Activated CD4-positive, alpha-beta memory T cell treated with anti-CD3 and anti-CD28 coated beads, Interleukin-2, amount 10 ng/mL, durations not matched to agents 7 days and 5 days (primary cell): ENCODE data around the gene SH3YL1. TPM values are rescaled to one million over a fixed set of nuclear protein-coding genes. Genes with fewer than 3 reads are reported as not detected.

Experiments used
- CTCF ChIA-PET: fragments of 350-600 bp; sonication (Branson Sonifier 250); formaldehyde crosslinking; loops from one replicate; lab custom pipeline; 2021; ENCODE audit warnings: antibody characterized with exemption, inconsistent platforms; lab: Charles Lee
- POLR2A ChIA-PET: fragments of 350-600 bp; sonication (Branson Sonifier 250); formaldehyde crosslinking; loops from one replicate; lab custom pipeline; 2021; ENCODE audit warnings: antibody characterized with exemption; lab: Charles Lee
- DNase-seq: peaks from one replicate; pipeline ENCODE4 v3.0.0-alpha.2; 2020
- H3K27ac Mint-ChIP-seq: one replicate; pipeline ENCODE4 v1.8.0; 2021; ENCODE audit warnings: mild to moderate bottlenecking, mixed read lengths
- H3K27me3 Mint-ChIP-seq: one replicate; pipeline ENCODE4 v1.8.0; 2021; ENCODE audit warnings: mixed read lengths
- H3K36me3 Mint-ChIP-seq: one replicate; pipeline ENCODE4 v1.8.0; 2021; ENCODE audit warnings: low read depth, mixed read lengths
- H3K4me1 Mint-ChIP-seq: one replicate; pipeline ENCODE4 v1.8.0; 2021; ENCODE audit warnings: mixed read lengths
- H3K4me3 Mint-ChIP-seq: one replicate; pipeline ENCODE4 v1.8.0; 2021; ENCODE audit warnings: mild to moderate bottlenecking, mixed read lengths
- H3K9me3 Mint-ChIP-seq: one replicate; pipeline ENCODE4 v1.8.0; 2021; ENCODE audit warnings: mixed read lengths
- total RNA-seq, 2 experiments: library from RNA; stranded (reverse); gene quantifications; one replicate each; pipeline ENCODE4 v1.2.3, GENCODE V29; 2021

The SH3YL1 gene
- total RNA-seq, 2 experiments from 2014 or later, result 15.8 to 18.0 TPM

- H3K9me3 Mint-ChIP-seq, result no peaks in the 10 kb centered on the region
- POLR2A ChIA-PET, result no interaction called here
- H3K27ac Mint-ChIP-seq, result no peak overlapping the region
- DNase-seq, result no peak
- CTCF ChIA-PET, result no interaction called here
- H3K27me3 Mint-ChIP-seq, result peaks cover 41% of the 10 kb centered on the region
- no peaks in the 10 kb centered on the region for H3K36me3 Mint-ChIP-seq
- no peak overlapping the region for H3K4me3 Mint-ChIP-seq
- peaks cover 5% of the 10 kb centered on the region for H3K4me1 Mint-ChIP-seq
Measured at GRCh38 chr2:287471-287885, 23.6 kb upstream of the SH3YL1 start.

GRCh38 chr2:286774-287392 lies 23.1 kb upstream of the SH3YL1 start:
- H3K9me3 Mint-ChIP-seq, result no peaks in the 10 kb centered on the region
- peaks cover 38% of the 10 kb centered on the region for H3K27me3 Mint-ChIP-seq
- CTCF ChIA-PET, result interaction anchor here (1.0 kb wide), 1 partner anchor 49 kb away, joined by 3 read pairs; no protein-coding TSS in a partner anchor
- peaks cover 5% of the 10 kb centered on the region for H3K4me1 Mint-ChIP-seq
- no peaks in the 10 kb centered on the region for H3K36me3 Mint-ChIP-seq
- H3K4me3 Mint-ChIP-seq, result peak overlapping the region; percentile 13
- no peak for DNase-seq
- POLR2A ChIA-PET, result no interaction called here
- H3K27ac Mint-ChIP-seq, result no peak overlapping the region

DNA sequence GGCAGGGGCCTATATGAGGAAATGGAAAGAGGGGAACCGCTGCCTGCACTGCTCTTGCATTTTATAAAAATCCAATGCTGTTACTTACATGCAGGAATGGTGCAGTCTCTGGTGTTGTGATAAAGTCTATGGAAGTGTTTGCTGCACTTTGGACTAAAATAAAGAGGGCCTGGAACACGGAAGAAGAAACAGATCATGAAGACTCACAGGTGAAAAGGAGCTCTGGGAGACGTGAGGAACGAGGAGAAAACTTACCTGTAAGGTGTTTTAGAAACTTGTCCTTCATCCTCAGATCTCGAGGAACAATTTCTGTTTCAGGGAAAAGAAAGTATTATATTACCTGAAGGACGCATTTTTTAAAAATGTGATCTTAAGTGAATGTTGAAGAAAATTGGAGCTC lies 22.2 kb upstream of the SH3YL1 start:
- Mint-ChIP-seq H3K4me1 (peaks cover 5% of the 10 kb centered on the region), H3K9me3 (no peaks in the 10 kb centered on the region), H3K36me3 (peaks cover 4% of the 10 kb centered on the region), H3K4me3 (no peak overlapping the region), H3K27ac (no peak overlapping the region), H3K27me3 (peaks cover 35% of the 10 kb centered on the region)
- ChIA-PET CTCF (interaction anchor here (1.0 kb wide), 1 partner anchor 48 kb away, joined by 3 read pairs; no protein-coding TSS in a partner anchor), POLR2A (no interaction called here)
- no peak for DNase-seq

- H3K9me3 Mint-ChIP-seq, result no peaks in the 10 kb centered on the region
- no peak overlapping the region for H3K27ac Mint-ChIP-seq
- peaks cover 5% of the 10 kb centered on the region for H3K4me1 Mint-ChIP-seq
- H3K27me3 Mint-ChIP-seq, result peaks cover 30% of the 10 kb centered on the region
- ChIA-PET CTCF (interaction anchor here (1.0 kb wide), 1 partner anchor 48 kb away, joined by 3 read pairs; no protein-coding TSS in a partner anchor), POLR2A (no interaction called here)
- H3K36me3 Mint-ChIP-seq, result peaks cover 9% of the 10 kb centered on the region
- no peak overlapping the region for H3K4me3 Mint-ChIP-seq
- no peak for DNase-seq
Measured at GRCh38 chr2:285531-285930, 21.7 kb upstream of the SH3YL1 start.

DNA sequence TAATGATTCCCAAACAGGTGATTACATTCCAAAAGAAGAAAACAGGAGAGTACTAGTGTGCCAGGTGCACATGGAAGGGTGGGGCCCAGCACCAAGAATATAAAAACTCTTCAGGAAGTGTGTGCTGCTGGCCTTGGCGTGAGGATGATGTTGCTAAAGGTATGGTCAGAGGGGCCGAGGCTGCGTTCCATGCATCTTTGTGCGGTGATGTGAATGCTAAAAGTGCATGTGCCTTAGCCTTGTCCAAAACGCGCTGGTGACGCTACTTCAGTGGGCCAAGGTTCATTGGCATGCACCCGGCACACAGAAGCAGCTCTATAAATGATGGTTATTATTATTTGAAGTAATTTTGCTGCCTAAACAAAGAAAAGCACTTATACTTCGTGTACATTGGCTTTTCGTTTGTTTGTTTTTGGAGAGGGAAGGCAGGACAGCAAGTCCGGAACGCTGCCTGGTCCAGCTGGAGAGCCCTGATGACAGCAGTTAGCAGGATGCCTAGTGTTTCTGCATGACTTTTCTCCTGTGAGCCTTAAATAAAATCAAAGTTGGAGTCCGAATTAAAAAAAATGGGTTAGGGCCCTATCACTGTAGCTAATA lies 21.2 kb upstream of the SH3YL1 start:
- no peak for DNase-seq
- Mint-ChIP-seq H3K27ac (no peak overlapping the region), H3K9me3 (no peaks in the 10 kb centered on the region), H3K4me1 (peaks cover 4% of the 10 kb centered on the region), H3K36me3 (peaks cover 12% of the 10 kb centered on the region), H3K4me3 (no peak overlapping the region), H3K27me3 (peaks cover 26% of the 10 kb centered on the region)
- ChIA-PET POLR2A (no interaction called here), CTCF (no interaction called here)

DNA sequence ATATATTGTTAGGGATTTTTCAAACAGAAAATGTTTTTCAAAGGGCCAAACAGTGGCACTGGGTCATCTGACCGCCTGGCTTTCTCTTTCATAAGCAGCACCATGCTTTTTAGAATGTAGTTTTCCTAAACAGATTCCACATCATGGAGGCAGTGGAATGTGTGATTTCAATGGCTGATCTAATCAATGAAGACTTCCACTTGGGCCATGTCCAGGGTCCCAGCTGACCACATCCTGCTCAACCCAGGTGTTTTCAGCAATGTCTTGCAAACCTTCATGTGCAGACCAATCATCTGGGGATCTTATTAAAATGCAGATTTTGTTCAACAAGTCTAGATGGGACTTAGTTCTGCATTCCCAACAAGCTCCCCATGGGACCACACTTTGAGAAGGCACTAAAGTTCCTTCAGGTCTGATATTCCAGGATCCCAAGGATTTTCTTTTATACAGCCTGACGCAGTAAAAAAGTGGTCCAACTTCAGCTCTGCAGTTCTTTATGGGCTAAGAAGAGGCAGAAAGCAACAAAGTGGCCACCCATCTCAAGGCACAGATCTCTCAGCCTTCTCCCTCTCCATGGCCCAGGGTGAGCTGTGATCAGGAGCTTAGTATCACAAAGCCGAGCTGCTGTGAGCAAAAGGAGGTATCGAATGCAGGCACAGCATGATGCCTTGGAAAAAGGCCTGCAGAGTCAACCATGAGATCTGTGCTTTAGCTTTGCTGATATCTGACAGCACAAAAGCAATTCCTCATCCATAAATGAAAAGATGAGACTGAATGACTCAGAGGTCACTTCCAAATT lies 20.4 kb upstream of the SH3YL1 start:
- H3K9me3 Mint-ChIP-seq, result no peaks in the 10 kb centered on the region
- no peak overlapping the region for H3K4me3 Mint-ChIP-seq
- no peaks in the 10 kb centered on the region for H3K4me1 Mint-ChIP-seq
- no peak for DNase-seq
- H3K36me3 Mint-ChIP-seq, result peaks cover 17% of the 10 kb centered on the region
- H3K27ac Mint-ChIP-seq, result no peak overlapping the region
- ChIA-PET POLR2A (interaction anchor here (1.0 kb wide), 1 partner anchor 10 kb away, joined by 3 read pairs; no protein-coding TSS in a partner anchor), CTCF (no interaction called here)
- peaks cover 20% of the 10 kb centered on the region for H3K27me3 Mint-ChIP-seq

DNA sequence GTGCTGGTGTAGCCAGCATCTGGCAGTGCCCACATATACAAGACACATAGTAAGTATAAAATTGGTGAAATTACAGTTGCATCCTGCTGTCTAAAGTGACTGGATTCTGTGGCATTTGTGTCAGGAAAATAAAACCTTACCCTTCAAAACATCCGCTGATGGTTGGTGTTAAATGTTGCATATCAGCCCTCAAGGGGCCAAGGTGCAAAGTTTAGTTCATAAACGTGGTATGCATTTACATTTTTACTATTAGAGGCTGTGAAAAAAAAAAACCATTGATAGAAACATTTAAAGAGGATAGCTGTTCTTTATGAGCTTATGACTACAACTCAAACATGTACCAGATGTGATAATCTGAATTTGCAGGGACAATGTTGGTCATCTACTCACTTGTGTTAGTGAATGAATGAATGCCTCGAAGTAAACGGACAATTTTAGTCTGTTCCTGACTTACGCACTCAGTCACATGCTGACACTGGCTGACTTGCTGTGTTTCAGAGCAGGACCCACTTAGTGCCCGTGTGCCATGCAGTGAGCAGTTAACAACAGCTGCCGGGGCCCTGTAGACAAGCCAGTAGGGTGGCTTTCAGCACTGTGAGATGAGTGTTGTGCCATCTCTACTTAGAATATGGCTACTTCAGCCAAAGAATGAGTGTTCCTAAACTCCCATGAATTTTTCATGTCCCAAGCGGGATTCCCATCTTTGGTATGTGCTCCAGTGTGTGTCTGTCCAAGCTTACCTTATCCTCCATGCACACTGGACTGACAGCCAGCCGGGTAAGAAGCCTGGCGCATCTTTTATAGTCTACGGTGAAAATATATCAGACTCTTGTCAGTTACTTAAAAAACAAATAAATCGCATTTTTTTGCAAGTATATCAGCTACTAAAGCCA lies 18.8 kb upstream of the SH3YL1 start:
- no peak overlapping the region for H3K27ac Mint-ChIP-seq
- ChIA-PET CTCF (no interaction called here), POLR2A (interaction anchor here (0.6 kb wide), 1 partner anchor 153 kb away, joined by 3 read pairs; no protein-coding TSS in a partner anchor)
- H3K36me3 Mint-ChIP-seq, result peaks cover 33% of the 10 kb centered on the region
- H3K4me3 Mint-ChIP-seq, result no peak overlapping the region
- DNase-seq, result no peak
- no peaks in the 10 kb centered on the region for H3K4me1 Mint-ChIP-seq
- H3K27me3 Mint-ChIP-seq, result peaks cover 17% of the 10 kb centered on the region
- H3K9me3 Mint-ChIP-seq, result no peaks in the 10 kb centered on the region

- H3K27me3 Mint-ChIP-seq, result peaks cover 11% of the 10 kb centered on the region
- ChIA-PET POLR2A (no interaction called here), CTCF (no interaction called here)
- DNase-seq, result no peak
- H3K4me3 Mint-ChIP-seq, result no peak overlapping the region
- H3K4me1 Mint-ChIP-seq, result no peaks in the 10 kb centered on the region
- H3K36me3 Mint-ChIP-seq, result peaks cover 45% of the 10 kb centered on the region
- H3K27ac Mint-ChIP-seq, result no peak overlapping the region
- no peaks in the 10 kb centered on the region for H3K9me3 Mint-ChIP-seq
Measured at GRCh38 chr2:281381-281780, 17.5 kb upstream of the SH3YL1 start.

GRCh38 chr2:280650-281110 lies 16.8 kb upstream of the SH3YL1 start:
- Mint-ChIP-seq H3K4me3 (no peak overlapping the region), H3K9me3 (no peaks in the 10 kb centered on the region), H3K27ac (no peak overlapping the region), H3K27me3 (peaks cover 4% of the 10 kb centered on the region), H3K36me3 (peaks cover 49% of the 10 kb centered on the region), H3K4me1 (no peaks in the 10 kb centered on the region)
- ChIA-PET POLR2A (no interaction called here), CTCF (no interaction called here)
- no peak for DNase-seq

DNA sequence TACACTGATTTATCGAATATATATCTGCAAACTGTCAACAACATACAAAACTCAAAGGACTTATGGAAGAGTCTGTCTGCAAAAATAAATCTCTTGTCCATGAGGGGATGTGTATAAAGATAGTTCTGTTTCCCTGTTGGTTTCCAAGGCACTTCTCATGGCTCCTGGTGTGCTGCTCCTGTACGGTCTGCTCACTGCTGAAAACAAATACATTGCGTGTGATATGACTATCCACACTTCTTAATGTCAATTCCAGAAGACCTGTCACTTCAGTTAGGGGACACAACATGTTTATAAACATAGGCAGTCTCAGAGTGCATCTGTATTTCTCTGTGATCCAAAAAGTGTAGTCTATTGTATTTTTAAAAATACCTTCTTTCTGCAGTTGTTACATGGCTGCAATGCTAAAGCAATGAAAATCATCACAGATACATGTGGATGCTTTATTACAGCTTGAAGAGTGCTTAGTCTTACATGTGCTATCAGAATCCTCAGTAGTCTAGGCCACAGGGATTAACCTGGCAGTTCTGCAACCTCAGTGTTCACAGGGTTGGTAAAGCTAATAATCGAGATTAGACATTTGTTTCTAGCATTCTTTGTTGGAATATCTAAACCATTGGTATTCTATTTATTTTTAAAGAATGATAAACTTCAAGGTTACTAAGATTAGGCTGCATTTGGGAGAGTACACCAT lies 16.3 kb upstream of the SH3YL1 start:
- no peak overlapping the region for H3K27ac Mint-ChIP-seq
- no peak overlapping the region for H3K4me3 Mint-ChIP-seq
- ChIA-PET CTCF (no interaction called here), POLR2A (no interaction called here)
- peaks cover 53% of the 10 kb centered on the region for H3K36me3 Mint-ChIP-seq
- no peaks in the 10 kb centered on the region for H3K9me3 Mint-ChIP-seq
- H3K27me3 Mint-ChIP-seq, result no peaks in the 10 kb centered on the region
- no peaks in the 10 kb centered on the region for H3K4me1 Mint-ChIP-seq
- no peak for DNase-seq

- ChIA-PET CTCF (no interaction called here), POLR2A (interaction anchor here (0.9 kb wide), 1 partner anchor 15 kb away, joined by 4 read pairs; the partner anchor contains the start of genes ACP1 and SH3YL1)
- Mint-ChIP-seq H3K27ac (no peak overlapping the region), H3K4me1 (no peaks in the 10 kb centered on the region), H3K36me3 (peaks cover 56% of the 10 kb centered on the region), H3K9me3 (no peaks in the 10 kb centered on the region), H3K27me3 (no peaks in the 10 kb centered on the region), H3K4me3 (no peak overlapping the region)
- no peak for DNase-seq
Measured at GRCh38 chr2:279366-279765, 15.5 kb upstream of the SH3YL1 start.

DNA sequence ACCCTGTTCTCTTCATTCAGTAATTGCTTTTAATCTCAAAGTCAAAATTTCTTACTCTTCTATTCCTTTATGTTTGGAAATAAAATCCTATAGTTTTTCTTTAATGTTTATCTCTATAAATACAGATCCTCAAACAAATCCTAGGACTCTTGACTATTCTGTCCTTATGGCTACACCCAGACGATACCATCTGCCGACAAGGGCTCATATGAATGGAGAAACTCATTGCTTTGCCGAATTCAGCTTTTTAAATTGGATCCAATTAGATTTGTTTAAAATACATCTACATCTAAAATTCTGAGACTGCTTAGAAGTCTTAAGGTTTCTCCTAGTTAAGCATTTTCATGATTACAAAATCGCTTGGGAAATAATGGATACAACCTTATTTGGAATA lies 15.1 kb upstream of the SH3YL1 start:
- H3K9me3 Mint-ChIP-seq, result no peaks in the 10 kb centered on the region
- CTCF ChIA-PET, result no interaction called here
- no peak overlapping the region for H3K27ac Mint-ChIP-seq
- POLR2A ChIA-PET, result interaction anchor here (0.9 kb wide), 1 partner anchor 15 kb away, joined by 4 read pairs; the partner anchor contains the start of genes ACP1 and SH3YL1
- H3K36me3 Mint-ChIP-seq, result peaks cover 58% of the 10 kb centered on the region
- H3K27me3 Mint-ChIP-seq, result no peaks in the 10 kb centered on the region
- H3K4me3 Mint-ChIP-seq, result no peak overlapping the region
- no peaks in the 10 kb centered on the region for H3K4me1 Mint-ChIP-seq
- no peak for DNase-seq
